Suprapubic skin (tissue), 4 donors: ENCODE measurements around the gene ZNF300.

Experiments used
- EP300 ChIP-seq: sonication (generic); formaldehyde crosslinking; IDR thresholded peaks from one replicate; pipeline ENCODE4 v1.6.1; 2017; ENCODE audit warnings: antibody characterized with exemption
- POLR2A ChIP-seq, 2 donors: fragments of 450-650 bp; IDR thresholded peaks; one replicate each; pipeline ENCODE4 v1.6.1; 2017; ENCODE audit warnings: antibody characterized with exemption in 2 of 2, mild to moderate bottlenecking in 2 of 2, moderate library complexity in 2 of 2
- POLR2AphosphoS5 ChIP-seq, 3 donors: sonication (generic); formaldehyde crosslinking; IDR thresholded peaks; one replicate each; pipeline ENCODE4 v1.6.1; 2017; ENCODE audit warnings: antibody characterized with exemption in 3 of 3
- TF ChIP-seq, protein P1 (sequence below), 2 donors: fragments of 200-600 bp in 1 of 2; fragments of 450-650 bp in 1 of 2; sonication (generic) in 1 of 2; IDR thresholded peaks; one replicate each; pipeline ENCODE4 v1.5.1; 2016 to 2019; ENCODE audit warnings: antibody characterized with exemption in 2 of 2, mild to moderate bottlenecking in 1 of 2, moderate library complexity in 1 of 2

DNA sequence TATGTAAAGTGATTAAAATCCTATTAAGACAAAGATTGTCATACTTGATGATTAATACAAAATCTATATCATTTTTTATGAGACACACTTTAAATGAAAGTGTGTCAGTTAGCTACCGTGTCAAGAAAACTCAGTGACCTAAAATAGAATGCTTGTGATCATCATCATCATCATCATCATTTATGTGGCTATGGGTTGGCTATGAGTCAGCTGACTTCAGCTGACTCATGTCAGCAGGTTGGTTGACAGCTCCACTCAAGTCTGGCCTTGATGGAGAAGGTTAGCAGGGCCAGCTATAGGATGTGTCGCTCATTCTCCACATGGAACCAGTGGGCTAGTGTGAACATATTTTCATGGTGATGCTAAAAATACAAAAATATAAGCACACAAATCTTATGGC, 43.8 kb upstream of the ZNF300 start:
- no peak for TF ChIP-seq POLR2A (IDR thresholded peaks at IDR 0.05)
- TF ChIP-seq, protein P1, sequence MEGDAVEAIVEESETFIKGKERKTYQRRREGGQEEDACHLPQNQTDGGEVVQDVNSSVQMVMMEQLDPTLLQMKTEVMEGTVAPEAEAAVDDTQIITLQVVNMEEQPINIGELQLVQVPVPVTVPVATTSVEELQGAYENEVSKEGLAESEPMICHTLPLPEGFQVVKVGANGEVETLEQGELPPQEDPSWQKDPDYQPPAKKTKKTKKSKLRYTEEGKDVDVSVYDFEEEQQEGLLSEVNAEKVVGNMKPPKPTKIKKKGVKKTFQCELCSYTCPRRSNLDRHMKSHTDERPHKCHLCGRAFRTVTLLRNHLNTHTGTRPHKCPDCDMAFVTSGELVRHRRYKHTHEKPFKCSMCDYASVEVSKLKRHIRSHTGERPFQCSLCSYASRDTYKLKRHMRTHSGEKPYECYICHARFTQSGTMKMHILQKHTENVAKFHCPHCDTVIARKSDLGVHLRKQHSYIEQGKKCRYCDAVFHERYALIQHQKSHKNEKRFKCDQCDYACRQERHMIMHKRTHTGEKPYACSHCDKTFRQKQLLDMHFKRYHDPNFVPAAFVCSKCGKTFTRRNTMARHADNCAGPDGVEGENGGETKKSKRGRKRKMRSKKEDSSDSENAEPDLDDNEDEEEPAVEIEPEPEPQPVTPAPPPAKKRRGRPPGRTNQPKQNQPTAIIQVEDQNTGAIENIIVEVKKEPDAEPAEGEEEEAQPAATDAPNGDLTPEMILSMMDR (IDR thresholded peaks at IDR 0.05), result no peak
- TF ChIP-seq POLR2AphosphoS5 (IDR thresholded peaks at IDR 0.05), result no peak
- no peak for TF ChIP-seq EP300
